H1 (cell line): Measurements from ENCODE around the gene CFAP65. TPM values are rescaled to one million over a fixed set of nuclear protein-coding genes. Genes with fewer than 3 reads are reported as not detected.

Experiments used
- CTCF ChIA-PET: fragments of 300-600 bp; sonication (Branson Sonifier 250); formaldehyde crosslinking; loops from one replicate; lab custom pipeline; 2021; ENCODE audit not compliant: partially characterized antibody; lab: Charles Lee
- POLR2A ChIA-PET: fragments of 300-600 bp; sonication (Branson Sonifier 250); formaldehyde crosslinking; loops from one replicate; lab custom pipeline; 2021; ENCODE audit warnings: inconsistent platforms; ENCODE audit not compliant: partially characterized antibody; lab: Charles Lee
- DNase-seq, 2 experiments: peaks; one replicate each; pipeline versions ENCODE4 v3.0.0 to v3.0.0-alpha.2; 2010 to 2022; ENCODE audit warnings: low spot score in 2 of 2, low read depth in 1 of 2, mixed read lengths in 1 of 2
- FAIRE-seq: peaks from 2 replicates; lab custom pipeline; 2011; peaks lifted over from hg19 to GRCh38; lab: Jason Lieb, UNC
- H2AFZ ChIP-seq: 2 replicates; pipeline ENCODE4 v1.8.1; 2012; ENCODE audit warnings: low read length, inconsistent platforms
- H2AK5ac ChIP-seq: 2 replicates; pipeline ENCODE4 v1.6.1; 2013; ENCODE audit warnings: low read depth, low read length
- H2BK120ac ChIP-seq: replicated peaks from 2 replicates; pipeline ENCODE3; 2013; ENCODE audit warnings: low read depth, low read length, inconsistent platforms
- H2BK12ac ChIP-seq: 2 replicates; pipeline ENCODE4 v1.6.1; 2013; ENCODE audit warnings: low read depth, low read length
- H2BK15ac ChIP-seq: 2 replicates; pipeline ENCODE4 v1.6.1; 2013; ENCODE audit warnings: low read length
- H2BK20ac ChIP-seq: 2 replicates; pipeline ENCODE4 v1.6.1; 2013; ENCODE audit warnings: low read length
- H2BK5ac ChIP-seq: 2 replicates; pipeline ENCODE4 v1.6.1; 2013; ENCODE audit warnings: low read depth, low read length
- H3K14ac ChIP-seq: 2 replicates; pipeline ENCODE4 v1.6.1; 2013; ENCODE audit warnings: inconsistent platforms; ENCODE audit not compliant: insufficient read length
- H3K18ac ChIP-seq: 2 replicates; pipeline ENCODE4 v1.6.1; 2013; ENCODE audit warnings: low read length; ENCODE audit errors: extremely low read depth
- H3K23ac ChIP-seq: 2 replicates; pipeline ENCODE4 v1.6.1; 2013; ENCODE audit warnings: inconsistent platforms; ENCODE audit not compliant: insufficient read length
- H3K23me2 ChIP-seq: 2 replicates; pipeline ENCODE4 v1.6.1; 2013; ENCODE audit warnings: low read depth, low read length
- H3K27ac ChIP-seq: 2 replicates; pipeline ENCODE4 v1.6.1; 2011; ENCODE audit warnings: low read depth, low read length, inconsistent platforms
- H3K27me3 ChIP-seq, 4 experiments: replicated peaks in 1 of 4; 1 replicate in 1 of 4; 2 replicates in 3 of 4; pipeline versions ENCODE4 v1.6.1 to v1.8.1; 2011 to 2013; ENCODE audit warnings: low read length in 3 of 4, mild to moderate bottlenecking in 3 of 4, inconsistent platforms in 2 of 4, mixed read lengths in 2 of 4, moderate library complexity in 1 of 4; ENCODE audit not compliant: control insufficient read depth in 3 of 4, insufficient read depth in 3 of 4; ENCODE audit errors: extremely low read depth in 1 of 4
- H3K36me3 ChIP-seq, 4 experiments: 2 replicates each; pipeline versions ENCODE4 v1.6.1 to v1.8.1; 2011 to 2013; ENCODE audit warnings: mild to moderate bottlenecking in 4 of 4, low read length in 3 of 4, moderate library complexity in 2 of 4, control low read depth in 1 of 4, inconsistent platforms in 1 of 4; ENCODE audit not compliant: insufficient read depth in 4 of 4, control insufficient read depth in 2 of 4
- H3K4ac ChIP-seq: replicated peaks from 2 replicates; pipeline ENCODE3; 2013; ENCODE audit warnings: low read length, low read depth, mixed read lengths, inconsistent platforms; ENCODE audit not compliant: insufficient read length
- H3K4me1 ChIP-seq, 4 experiments: replicated peaks in 1 of 4; 1 replicate in 1 of 4; 2 replicates in 3 of 4; pipeline versions ENCODE4 v1.6.1 to v1.8.1; 2011 to 2013; ENCODE audit warnings: low read length in 3 of 4, inconsistent platforms in 2 of 4, mixed read lengths in 1 of 4; ENCODE audit not compliant: insufficient read depth in 4 of 4, control insufficient read depth in 3 of 4
- H3K4me2 ChIP-seq, 2 experiments: 2 replicates each; pipeline versions ENCODE4 v1.6.1 to v1.8.1; 2011 to 2013; ENCODE audit warnings: low read depth in 2 of 2, low read length in 2 of 2, control low read depth in 1 of 2, inconsistent platforms in 1 of 2, mild to moderate bottlenecking in 1 of 2; ENCODE audit not compliant: insufficient read depth in 1 of 2
- H3K4me3 ChIP-seq, 4 experiments: fragments of 200-600, 300-600 bp in 1 of 4; sonication (generic), shearing (Covaris generic), sonication (Bioruptor Twin) in 1 of 4; 2 replicates each; pipeline versions ENCODE4 v1.5.1 to v1.8.1; 2011 to 2016; ENCODE audit warnings: low read length in 4 of 4, low read depth in 3 of 4, control low read depth in 2 of 4, inconsistent platforms in 2 of 4, mild to moderate bottlenecking in 2 of 4, mixed read lengths in 1 of 4, moderate library complexity in 1 of 4; ENCODE audit not compliant: insufficient read depth in 2 of 4; ENCODE audit errors: extremely low read depth in 1 of 4
- H3K56ac ChIP-seq: replicated peaks from 2 replicates; pipeline ENCODE3; 2013; ENCODE audit warnings: low read depth, mild to moderate bottlenecking, mixed read lengths, low read length, inconsistent platforms; ENCODE audit not compliant: insufficient read length
- H3K79me1 ChIP-seq: 2 replicates; pipeline ENCODE4 v1.6.1; 2013; ENCODE audit warnings: low read depth, low read length, control low read depth
- H3K79me2 ChIP-seq, 2 experiments: 2 replicates each; pipeline versions ENCODE4 v1.6.1 to v1.8.1; 2012 to 2013; ENCODE audit warnings: low read length in 2 of 2, mild to moderate bottlenecking in 2 of 2, inconsistent platforms in 1 of 2; ENCODE audit not compliant: insufficient read depth in 2 of 2, control insufficient read depth in 1 of 2
- H3K9ac ChIP-seq, 4 experiments: replicated peaks in 1 of 4; 1 replicate in 1 of 4; 2 replicates in 3 of 4; pipeline versions ENCODE4 v1.6.1 to v1.8.1; 2011 to 2013; ENCODE audit warnings: low read depth in 3 of 4, low read length in 3 of 4, control low read depth in 2 of 4, mild to moderate bottlenecking in 2 of 4, moderate library complexity in 2 of 4, inconsistent platforms in 1 of 4; ENCODE audit errors: extremely low read depth in 1 of 4
- H3K9me3 ChIP-seq, 2 experiments: 2 replicates each; pipeline versions ENCODE4 v1.6.1 to v1.8.1; 2012 to 2013; ENCODE audit warnings: mild to moderate bottlenecking in 2 of 2, moderate library complexity in 2 of 2, control low read depth in 1 of 2, inconsistent platforms in 1 of 2, low read depth in 1 of 2, low read length in 1 of 2, mixed read lengths in 1 of 2; ENCODE audit not compliant: insufficient read depth in 2 of 2
- H4K20me1 ChIP-seq, 2 experiments: replicated peaks in 1 of 2; 2 replicates each; pipeline versions ENCODE3 to v1.8.1; 2011 to 2013; ENCODE audit warnings: inconsistent platforms in 2 of 2, low read length in 2 of 2, mild to moderate bottlenecking in 1 of 2; ENCODE audit not compliant: insufficient read depth in 2 of 2, control insufficient read depth in 1 of 2
- H4K5ac ChIP-seq: 2 replicates; pipeline ENCODE4 v1.6.1; 2013; ENCODE audit warnings: low read length, low read depth, mixed read lengths, inconsistent platforms; ENCODE audit not compliant: insufficient read length
- H4K8ac ChIP-seq: 2 replicates; pipeline ENCODE4 v1.8.0; 2013; ENCODE audit warnings: mild to moderate bottlenecking, moderate library complexity, low read length, inconsistent platforms; ENCODE audit not compliant: insufficient read depth; ENCODE audit errors: extremely low read depth
- H4K91ac ChIP-seq: replicated peaks from 2 replicates; pipeline ENCODE3; 2013; ENCODE audit warnings: low read length, mixed read lengths, inconsistent platforms; ENCODE audit not compliant: insufficient read length
- CEBPB ChIP-seq: IDR thresholded peaks from 2 replicates; pipeline ENCODE4 v1.6.1; 2012; ENCODE audit warnings: low read depth, low read length
- E2F6 ChIP-seq: IDR thresholded peaks from 2 replicates; pipeline ENCODE4 v1.6.1; 2012; ENCODE audit warnings: inconsistent platforms
- FOSL1 ChIP-seq: IDR thresholded peaks from 2 replicates; pipeline ENCODE4 v1.6.1; 2011; ENCODE audit warnings: mild to moderate bottlenecking, low read depth, low read length, moderate library complexity; ENCODE audit not compliant: insufficient read depth
- HDAC2 ChIP-seq, 2 experiments: fragments of 300-600 bp in 1 of 2; sonication (generic) in 1 of 2; IDR thresholded peaks; 2 replicates each; pipeline ENCODE4 v1.6.1; 2011 to 2012; ENCODE audit warnings: low read depth in 2 of 2, low read length in 2 of 2, mild to moderate bottlenecking in 2 of 2, moderate library complexity in 2 of 2, borderline replicate concordance in 1 of 2, inconsistent platforms in 1 of 2
- KDM4A ChIP-seq: IDR thresholded peaks from one replicate; pipeline ENCODE4 v1.7.1; 2012; ENCODE audit warnings: low read depth, mild to moderate bottlenecking, moderate library complexity, low read length, inconsistent platforms; ENCODE audit not compliant: severe bottlenecking
- RAD21 ChIP-seq, 2 experiments: IDR thresholded peaks in 1 of 2; conservative IDR thresholded peaks in 1 of 2; 2 replicates each; pipeline ENCODE4 v1.6.1; 2011; ENCODE audit warnings: low read depth in 2 of 2, low read length in 2 of 2, improper control_type of control experiment in 1 of 2, inconsistent platforms in 1 of 2, mild to moderate bottlenecking in 1 of 2, moderate library complexity in 1 of 2
- RBBP5 ChIP-seq: IDR thresholded peaks from 2 replicates; pipeline ENCODE4 v1.7.1; 2012; ENCODE audit warnings: low read depth, mild to moderate bottlenecking, inconsistent platforms, low read length, moderate library complexity, borderline replicate concordance
- SP1 ChIP-seq: IDR thresholded peaks from 2 replicates; pipeline ENCODE4 v1.6.1; 2011; ENCODE audit warnings: low read depth, low read length
- TAF1 ChIP-seq: IDR thresholded peaks from 2 replicates; pipeline ENCODE4 v1.6.1; 2011; ENCODE audit warnings: mild to moderate bottlenecking, low read depth, low read length
- WGBS, 2 experiments: shearing (Covaris generic) in 1 of 2; methylation state at CpG; one replicate each; pipeline versions ENCODE4 v1.1.6 to v1.1.7; 2013 to 2015; ENCODE audit warnings: low lambda C conversion rate in 2 of 2, mixed read lengths in 2 of 2, inconsistent platforms in 1 of 2, low coverage in 1 of 2, missing lambda C conversion rate in 1 of 2; ENCODE audit not compliant: insufficient replicate concordance in 2 of 2, insufficient coverage in 1 of 2, insufficient read length in 1 of 2; ENCODE audit errors: extremely low coverage in 1 of 2, missing lambda C conversion rate in 1 of 2; 5-methylcytosine and 5-hydroxymethylcytosine counted together
- polyA plus RNA-seq, 7 experiments: library from polyadenylated mRNA; depleted of rRNA in 3 of 7; stranded (reverse) in 5 of 7; unstranded in 2 of 7; fragments of >200 nt in 5 of 7; fragments of 200-250 nt in 2 of 7; gene quantifications; 1 replicate in 5 of 7; 2 replicates in 1 of 7; 4 replicates in 1 of 7; pipeline versions ENCODE4 v1.2.1 to v1.2.3, GENCODE V29; 2011 to 2013; ENCODE audit warnings: missing spikeins in 2 of 7, mixed read lengths in 2 of 7
- total RNA-seq: library from RNA; stranded (reverse); fragmentation: NEBNext Ultra II Directional; extraction: Animal tissue kit (Norgen Biotek cat#: 25700); gene quantifications from 2 replicates; pipeline ENCODE4 v1.2.1, GENCODE V29; 2021

The CFAP65 gene
- total and polyA plus RNA-seq, 2 of the 8 experiments (the other 6 are each of a cell fraction or from before 2014, with no cell fraction given), result 0.19 to 0.45 TPM

GRCh38 chr2:218979846-218980734 lies 61.2 kb downstream of the CFAP65 start:
- Histone ChIP-seq H4K91ac (no peak overlapping the region), H2BK12ac (no peak overlapping the region), H3K27me3 (peaks cover 54 to 95% (median 79%) of the 10 kb centered on the region in 4 experiments), H2AK5ac (no peak overlapping the region), H4K5ac (no peak overlapping the region), H2BK20ac (no peak overlapping the region), H2BK120ac (no peak overlapping the region), H3K36me3 (peaks cover 0 to 7% (median 0%) of the 10 kb centered on the region in 4 experiments; a peak in 1 of 8 replicates), H3K4me2 (peak overlapping the region; percentile 11 to 63), H4K20me1 (peaks cover 6 to 21% of the 10 kb centered on the region in 2 experiments), H3K79me1 (no peaks in the 10 kb centered on the region), H3K18ac (no peak overlapping the region; the same call in 1 of the 2 replicates), H2BK5ac (no peak overlapping the region), H3K4ac (no peak overlapping the region), H3K4me3 (peak overlapping the region in 2 of 4 experiments; percentile 12 to 48; a peak in 4 of 8 replicates), H3K56ac (no peak overlapping the region), H3K9ac (no peak overlapping the region), H2AFZ (no peak overlapping the region), H3K14ac (no peak overlapping the region), H3K4me1 (peaks cover 0 to 25% (median 19%) of the 10 kb centered on the region in 4 experiments; a peak in 6 of 7 replicates), H4K8ac (no peak overlapping the region), H3K23ac (no peak overlapping the region), H2BK15ac (no peak overlapping the region), H3K27ac (no peak overlapping the region), H3K79me2 (no peaks in the 10 kb centered on the region), H3K23me2 (peaks cover 6% of the 10 kb centered on the region; the same call in 1 of the 2 replicates), H3K9me3 (no peaks in the 10 kb centered on the region)
- 4% methylated on average over 22 of the region's 39 CpGs; no CpG with 5 or more reads in 1 of the 2 experiments for WGBS, 2 experiments
- FAIRE-seq (no peak), DNase-seq (peak in 1 of 2 experiments; percentile 97)
- CTCF ChIA-PET, result interaction anchor here (0.6 to 13.0 kb wide), 48 partner anchors 10 to 319 kb away, joined by 3 to 284 read pairs (median 6); partner anchors contain the start of genes CFAP65, CRYBA2, WNT10A and WNT6
- POLR2A ChIA-PET, result interaction anchor here (1.0 to 3.1 kb wide), 6 partner anchors 15 to 119 kb away, joined by 3 to 9 read pairs (median 6); partner anchors contain the start of gene CDK5R2
- TF ChIP-seq E2F6 (no peak), SP1 (no peak), FOSL1 (no peak), CEBPB (0 out of 2 replicates have a peak, but pooled peaks have one; percentile 25), KDM4A (peak; percentile 25), TAF1 (no peak), HDAC2 (IDR thresholded peaks at IDR 0.05; ENCODE audit: borderline replicate concordance in 1 of 2, low read depth in 2 of 2, low read length in 2 of 2) (0 out of 4 replicates have a peak, but pooled peaks of 1 of the 2 experiments have one; percentile 35), RBBP5 (no peak), RAD21 (IDR thresholded peaks at IDR 0.05 in 1 of 2, conservative IDR thresholded peaks at IDR 0.05 in 1 of 2; ENCODE audit: low read depth in 2 of 2, low read length in 2 of 2) (peak; percentile 79 to 83)
